Mammary epithelial cell (primary cell): ENCODE data around the gene TRIM46.

Experiments used
- CTCF ChIP-seq, 2 donors: IDR thresholded peaks in 1 of 2; conservative IDR thresholded peaks in 1 of 2; 2 replicates each; pipeline ENCODE4 v1.5.1; 2011 to 2012; ENCODE audit warnings: inconsistent platforms in 2 of 2, low read length in 2 of 2, mild to moderate bottlenecking in 2 of 2, control low read depth in 1 of 2, low read depth in 1 of 2; ENCODE audit not compliant: insufficient read depth in 1 of 2; ENCODE audit errors: extremely low read depth in 1 of 2
- EZH2 ChIP-seq: IDR thresholded peaks from 2 replicates; pipeline ENCODE4 v1.6.1; 2012; ENCODE audit warnings: low read length, inconsistent platforms, borderline replicate concordance

GRCh38 chr1:155136748-155137147 lies 36.9 kb upstream of the TRIM46 start:
- no peak for TF ChIP-seq CTCF (conservative IDR thresholded peaks at IDR 0.05 in 1 of 2, IDR thresholded peaks at IDR 0.05 in 1 of 2; ENCODE audit: extremely low read depth in 1 of 2, insufficient read depth in 1 of 2, low read depth in 1 of 2, low read length in 2 of 2)
- TF ChIP-seq EZH2: no peak
